Activated CD4-positive, CD25-positive, alpha-beta regulatory T cell treated with anti-CD3 and anti-CD28 coated beads, Interleukin-2, amount 50 U/mL, for 72 hours (primary cell): ENCODE results near the gene IKZF3.
"Not testable (repeated sequence)": the region's sequence is repeated elsewhere in the genome, so short reads cannot be mapped to it uniquely, and the experiment has no call there.

Source experiments
- DNase-seq: peaks from one replicate; pipeline ENCODE4 v3.0.0; 2021

Gene IKZF3

GRCh38 chr17:39754161-39754957 lies 109.8 kb downstream of the IKZF3 start:
- peak; percentile 97 for DNase-seq

- peak; percentile 75 for DNase-seq
These were observed 110.5 kb downstream of the IKZF3 start for GRCh38 chr17:39753514-39754160.

- peak; percentile 17 for DNase-seq
These were observed 111.8 kb downstream of the IKZF3 start for GRCh38 chr17:39752241-39752881.

- DNase-seq, result peak; percentile 31
These were observed 112.5 kb downstream of the IKZF3 start for GRCh38 chr17:39751637-39752036.

- DNase-seq, result no peak
These were observed 113.0 kb downstream of the IKZF3 start for GRCh38 chr17:39751016-39751543.

- no peak for DNase-seq
These were observed 113.7 kb downstream of the IKZF3 start for GRCh38 chr17:39750131-39751015.

GRCh38 chr17:39748444-39749034 lies 115.6 kb downstream of the IKZF3 start:
- not testable (repeated sequence) for DNase-seq

GRCh38 chr17:39747745-39748144 lies 116.4 kb downstream of the IKZF3 start:
- DNase-seq, result no peak

GRCh38 chr17:39746145-39746461 lies 118.0 kb downstream of the IKZF3 start:
- no peak for DNase-seq

GRCh38 chr17:39745335-39746144 lies 118.6 kb downstream of the IKZF3 start:
- no peak for DNase-seq

GRCh38 chr17:39744836-39745215 lies 119.3 kb downstream of the IKZF3 start:
- DNase-seq, result no peak

GRCh38 chr17:39744075-39744835 lies 119.9 kb downstream of the IKZF3 start:
- no peak for DNase-seq

GRCh38 chr17:39742856-39743436 lies 121.2 kb downstream of the IKZF3 start:
- DNase-seq, result no peak

- no peak for DNase-seq
These were observed 121.8 kb downstream of the IKZF3 start for GRCh38 chr17:39742126-39742855.

- DNase-seq, result no peak
These were observed 123.6 kb downstream of the IKZF3 start for GRCh38 chr17:39740357-39741111.

- no peak for DNase-seq
These were observed 124.2 kb downstream of the IKZF3 start for GRCh38 chr17:39739885-39740356.

- no peak for DNase-seq
These were observed 124.9 kb downstream of the IKZF3 start for GRCh38 chr17:39738983-39739884.

- peak; percentile 66 for DNase-seq
These were observed 125.6 kb downstream of the IKZF3 start for GRCh38 chr17:39738568-39738901.
